Measurements from ENCODE around the gene ATAD2B. TPM values are rescaled to one million over a fixed set of nuclear protein-coding genes. Genes with fewer than 3 reads are reported as not detected.
A peak's percentile ranks its signal among the peaks of the same experiment; 100 is the strongest.
"Not testable (repeated sequence)": the region's sequence is repeated elsewhere in the genome, so short reads cannot be mapped to it uniquely, and the experiment has no call there.

ATAD2B gene
- total RNA-seq (2014; rRNA removed; shearing (Covaris generic)) = 2.2 and 6.8 TPM in 2 replicates
- polyA plus RNA-seq (2015; cell fraction: cytosol; rRNA removed) = 1.7 and 1.9 TPM in 2 replicates
- 9.6 and 10.6 TPM in 2 replicates for polyA plus RNA-seq (2015; cell fraction: nucleus; rRNA removed)

DNA sequence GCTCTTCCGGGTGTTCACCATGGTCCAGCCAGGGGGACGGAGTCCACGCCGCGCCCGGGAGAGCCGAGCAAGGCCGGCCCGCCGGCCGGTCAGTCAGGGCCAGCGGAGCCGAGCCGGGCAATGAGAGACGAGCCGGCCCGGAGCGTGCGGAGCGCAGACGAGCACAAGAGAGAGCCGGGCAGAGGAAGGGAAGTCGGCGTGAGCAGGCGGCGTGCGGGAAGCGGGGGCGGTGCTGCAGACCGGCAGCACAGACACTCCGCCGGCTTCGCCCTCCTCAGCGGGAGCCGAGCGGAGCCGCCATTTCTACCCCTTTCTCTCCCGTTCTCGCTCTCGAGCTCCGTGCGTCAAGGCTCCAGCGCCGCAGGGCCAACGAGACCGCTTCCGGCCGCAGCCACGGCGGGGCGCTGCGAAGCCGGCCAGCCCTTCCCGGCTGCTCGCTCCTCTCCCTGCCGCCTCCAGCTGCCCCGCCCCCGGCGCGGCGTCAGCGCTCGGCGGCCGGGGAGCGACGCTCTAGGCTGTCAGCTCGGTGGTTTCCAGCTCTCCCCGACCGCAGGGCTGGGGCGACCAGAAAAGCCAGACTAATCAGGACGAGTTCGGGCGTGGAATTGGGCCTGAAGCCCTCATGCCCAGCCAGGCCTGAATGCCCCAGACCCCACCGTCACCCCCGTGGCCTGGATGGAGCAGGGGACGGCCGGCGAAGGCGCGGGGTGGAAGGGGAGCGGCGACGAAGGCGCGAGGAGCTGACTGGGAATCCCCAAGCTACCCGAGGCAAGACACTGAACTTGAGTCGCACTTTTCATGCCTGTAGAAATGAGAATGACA is at the start of gene ATAD2B:
Gene ATAD2B (minus strand): TSS at position 374 of the 822 bp plus-strand sequence. CDS start 353 bp downstream, at position 21.
- DNase-seq (ENCODE audit: low read depth) = peak; percentile 95

DNA sequence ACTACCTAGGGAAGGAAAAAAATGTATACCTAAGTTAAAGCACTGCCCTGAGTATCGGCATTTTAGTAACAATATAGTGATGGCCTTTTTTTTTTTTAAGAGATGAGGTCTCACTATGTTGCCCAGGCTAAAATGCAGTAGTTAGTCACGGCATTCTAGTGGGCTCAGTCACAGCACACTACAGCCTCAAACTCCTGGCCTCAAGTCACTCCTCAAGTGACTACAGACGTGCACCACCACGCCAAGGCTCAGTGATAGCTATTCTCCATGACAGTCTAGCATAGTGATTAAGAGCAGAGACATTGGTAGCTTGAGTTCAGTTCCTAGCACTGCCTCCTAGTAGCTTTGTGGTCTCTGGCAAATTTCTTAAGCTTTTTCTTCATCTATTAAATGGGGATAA is 40.9 kb upstream of the ATAD2B start:
- no peak for DNase-seq (ENCODE audit: low read depth)

DNA sequence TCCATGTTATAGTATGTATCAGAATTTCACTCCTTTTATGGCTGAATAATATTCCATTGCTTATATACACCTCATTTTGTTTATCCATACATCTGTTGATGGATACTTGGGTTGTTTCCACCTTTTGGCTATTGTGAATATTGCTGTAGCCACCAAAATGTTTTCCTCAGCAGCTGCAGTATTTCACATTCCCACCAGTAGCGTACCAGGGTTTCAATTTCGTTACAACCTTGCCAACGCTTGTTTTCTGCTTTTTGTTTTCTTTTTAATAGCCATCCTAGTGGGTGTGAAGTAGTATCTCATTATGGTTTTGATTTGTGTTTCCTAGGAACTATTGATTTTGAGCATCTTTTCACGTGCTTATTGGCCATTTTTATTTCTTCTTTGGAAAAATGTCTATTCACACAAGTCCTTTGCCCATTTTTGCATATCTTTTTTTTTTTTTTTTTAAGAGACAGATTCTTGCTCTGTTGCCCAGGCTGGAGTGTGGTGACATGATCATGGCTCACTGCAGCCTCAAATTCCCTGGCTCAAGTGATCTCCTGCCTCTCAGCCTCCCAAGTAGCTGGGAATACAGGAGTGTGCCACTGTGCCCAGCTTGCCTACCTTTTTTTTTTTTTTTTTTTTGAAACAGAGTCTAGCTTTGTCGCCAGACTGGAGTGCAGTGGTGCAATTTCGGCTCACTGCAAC is 27.5 kb upstream of the ATAD2B start:
- DNase-seq (ENCODE audit: low read depth) = no peak

DNA sequence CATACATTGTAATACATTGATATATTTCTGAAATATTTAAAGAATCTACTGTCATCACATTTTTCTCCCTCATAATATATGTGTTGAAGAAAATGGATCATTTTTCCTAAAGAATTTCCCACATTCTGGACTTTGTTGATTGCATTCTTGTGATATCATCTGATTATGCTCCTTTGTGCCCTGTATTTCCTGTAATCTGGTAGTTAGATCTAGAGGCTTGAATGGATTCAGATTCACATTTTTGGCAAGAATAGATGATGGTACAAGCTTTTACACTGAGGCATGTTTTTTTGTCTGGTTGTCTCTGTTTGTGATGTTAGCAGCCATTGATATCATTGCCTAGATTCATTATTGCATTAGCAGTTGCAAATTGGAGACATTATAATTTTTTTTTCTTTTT is 26.7 kb upstream of the ATAD2B start:
- no peak for DNase-seq (ENCODE audit: low read depth)

DNA sequence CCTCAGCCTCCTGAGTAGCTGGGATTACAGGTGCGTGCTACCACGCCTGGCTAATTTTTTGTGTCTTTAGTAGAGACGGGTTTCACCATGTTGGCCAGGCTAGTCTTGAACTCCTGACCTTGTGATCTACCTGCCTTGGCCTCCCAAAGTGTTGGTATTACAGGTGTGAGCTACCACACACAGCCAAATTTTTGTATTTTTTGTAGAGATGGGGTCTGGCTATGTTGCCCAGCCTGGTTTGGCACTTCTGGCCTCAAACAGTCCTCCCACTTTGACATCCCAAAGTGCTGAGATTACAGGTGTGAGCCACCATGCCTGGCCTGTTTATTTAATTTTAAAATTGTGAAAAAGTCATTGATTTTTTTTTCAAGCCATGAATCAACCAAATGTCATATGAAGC is 25.6 kb upstream of the ATAD2B start:
- not testable (repeated sequence) for DNase-seq (ENCODE audit: low read depth)

DNA sequence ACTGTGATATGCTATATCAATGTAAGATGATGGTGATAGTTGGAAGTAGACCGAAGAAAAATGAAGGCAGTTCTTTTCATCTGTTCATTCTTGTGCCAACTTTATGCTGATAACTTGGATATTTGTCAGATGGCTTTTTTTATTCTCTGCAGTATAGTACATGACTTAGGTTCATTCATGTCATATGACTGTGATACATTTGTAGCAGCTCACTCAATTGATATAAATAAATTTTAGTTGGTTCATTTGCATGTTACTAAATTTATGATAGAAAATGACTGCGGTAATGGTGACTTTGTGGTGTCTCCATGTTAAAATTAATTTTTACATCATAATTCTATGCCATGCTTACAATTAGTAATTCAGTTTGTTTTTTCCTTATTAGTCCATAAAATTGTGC is 20.4 kb upstream of the ATAD2B start:
- DNase-seq (ENCODE audit: low read depth) = no peak

DNA sequence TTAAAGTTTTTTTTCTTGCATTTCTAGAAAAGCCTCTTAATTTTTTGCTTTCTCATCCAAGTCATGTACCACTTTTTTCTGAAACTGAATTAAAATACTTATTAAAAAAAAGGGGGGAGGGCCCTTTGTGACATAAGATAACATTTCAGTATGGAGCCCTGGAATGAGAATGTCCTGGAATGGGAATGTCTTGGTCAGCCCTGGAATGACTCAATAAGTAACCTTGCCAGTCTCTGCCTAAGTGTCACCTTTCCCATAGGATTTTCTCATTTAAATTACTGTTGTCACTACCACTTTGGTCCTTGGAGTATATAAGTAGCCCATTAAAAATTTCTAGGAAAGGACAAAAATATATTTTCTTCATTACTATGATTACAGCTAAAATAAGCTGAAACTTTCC is 18.1 kb upstream of the ATAD2B start:
- no peak for DNase-seq (ENCODE audit: low read depth)

DNA sequence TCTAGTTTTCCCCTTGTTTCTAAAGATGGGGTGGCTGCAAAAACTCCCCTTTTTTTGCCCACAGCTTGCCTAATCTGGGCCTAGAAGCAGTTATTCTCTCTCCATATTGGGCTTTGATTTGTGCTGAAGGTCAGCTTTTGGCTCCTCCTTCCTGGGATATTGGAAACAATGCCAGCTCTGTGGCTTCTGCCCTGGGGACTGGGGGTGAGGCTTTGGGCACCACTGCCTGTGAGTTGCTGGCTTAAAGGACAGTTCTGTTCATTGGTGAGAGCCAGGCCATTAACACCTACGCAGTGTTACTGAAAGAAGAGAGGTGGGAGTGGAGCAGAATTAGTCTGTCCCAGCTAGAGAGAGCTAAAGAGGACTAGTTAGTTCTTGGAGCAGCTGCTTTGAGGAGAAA is 17.6 kb upstream of the ATAD2B start:
- no peak for DNase-seq (ENCODE audit: low read depth)

DNA sequence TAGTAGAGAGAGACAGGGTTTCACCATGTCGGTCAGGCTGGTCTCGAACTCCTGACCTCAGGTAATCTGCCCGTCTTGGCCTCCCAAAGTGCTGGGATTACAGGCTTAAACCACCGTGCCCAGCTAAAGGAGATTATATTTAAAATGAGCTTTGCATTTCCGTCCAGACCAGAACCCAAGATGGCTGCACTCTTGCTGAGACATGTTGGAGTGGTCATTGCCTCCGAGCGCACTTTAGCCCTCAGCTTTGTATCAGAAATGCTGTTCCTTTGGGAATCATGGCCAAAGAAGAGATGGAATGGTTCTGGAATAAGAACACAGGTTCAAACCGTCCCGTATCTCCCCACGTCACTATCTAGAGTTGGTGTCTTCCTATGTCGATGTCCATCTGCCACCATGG is 16.7 kb upstream of the ATAD2B start:
- no peak for DNase-seq (ENCODE audit: low read depth)

DNA sequence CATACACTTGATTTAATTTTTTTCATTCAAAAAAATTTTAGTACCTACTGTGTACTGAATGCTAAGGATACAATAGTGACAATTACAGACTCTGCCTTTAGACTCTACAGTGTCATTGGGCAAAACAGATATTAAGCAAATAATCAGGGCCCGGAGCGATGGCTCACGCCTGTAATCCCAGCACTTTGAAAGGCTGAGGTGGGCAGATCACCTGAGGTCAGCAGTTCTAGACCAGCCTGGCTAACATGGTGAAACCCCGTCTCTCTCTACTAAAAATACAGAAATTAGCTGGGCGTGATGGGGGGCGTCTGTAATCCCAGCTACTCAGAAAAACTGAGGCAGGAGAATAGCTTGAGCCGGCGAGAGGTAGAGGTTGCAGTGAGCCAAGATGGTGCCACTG is 14.7 kb upstream of the ATAD2B start:
- DNase-seq (ENCODE audit: low read depth) = no peak

DNA sequence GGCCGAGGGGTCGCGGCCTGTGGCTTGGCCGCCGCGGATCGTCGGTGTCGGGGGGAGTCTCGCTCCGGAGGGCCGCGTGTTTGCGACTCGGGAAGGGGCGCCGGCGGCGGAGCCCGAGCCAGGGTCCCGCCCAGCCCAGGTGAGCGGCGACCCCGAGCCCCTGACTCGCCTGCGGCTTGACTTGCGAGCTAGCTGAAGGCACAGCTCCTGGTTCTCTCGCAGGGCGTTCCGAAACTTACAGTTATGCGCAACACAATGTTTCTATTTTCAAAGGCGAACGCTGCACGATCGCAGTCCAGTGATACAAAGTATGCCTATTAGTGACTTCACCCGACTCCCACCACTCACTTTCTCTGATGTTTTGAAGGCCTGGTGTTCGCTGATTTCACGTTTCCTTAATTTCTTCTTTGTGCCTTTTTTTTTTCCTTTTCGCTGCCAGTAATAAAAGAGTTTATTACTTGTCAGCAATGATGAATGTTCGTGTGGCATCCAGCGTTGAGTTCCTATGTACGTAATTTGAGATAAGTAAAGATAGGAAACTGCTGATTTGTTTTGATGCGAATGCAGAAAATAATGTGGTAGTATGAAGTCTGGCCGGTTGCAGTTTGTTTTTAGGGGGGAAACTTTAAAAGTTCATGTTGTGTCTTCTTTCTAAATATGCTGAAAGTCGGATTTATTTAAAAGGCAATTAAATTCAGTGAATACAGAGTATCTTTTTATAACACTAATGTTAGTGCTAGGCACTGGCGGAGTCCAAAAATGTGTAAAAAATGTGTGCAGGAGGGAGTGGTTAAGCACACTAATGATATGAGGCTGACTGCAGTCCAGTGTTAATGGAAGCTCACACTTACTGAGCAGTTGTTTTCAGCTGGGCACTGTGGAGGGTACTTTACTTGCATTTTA is 14.0 kb upstream of the ATAD2B start:
- DNase-seq (ENCODE audit: low read depth) = peak; percentile 26

DNA sequence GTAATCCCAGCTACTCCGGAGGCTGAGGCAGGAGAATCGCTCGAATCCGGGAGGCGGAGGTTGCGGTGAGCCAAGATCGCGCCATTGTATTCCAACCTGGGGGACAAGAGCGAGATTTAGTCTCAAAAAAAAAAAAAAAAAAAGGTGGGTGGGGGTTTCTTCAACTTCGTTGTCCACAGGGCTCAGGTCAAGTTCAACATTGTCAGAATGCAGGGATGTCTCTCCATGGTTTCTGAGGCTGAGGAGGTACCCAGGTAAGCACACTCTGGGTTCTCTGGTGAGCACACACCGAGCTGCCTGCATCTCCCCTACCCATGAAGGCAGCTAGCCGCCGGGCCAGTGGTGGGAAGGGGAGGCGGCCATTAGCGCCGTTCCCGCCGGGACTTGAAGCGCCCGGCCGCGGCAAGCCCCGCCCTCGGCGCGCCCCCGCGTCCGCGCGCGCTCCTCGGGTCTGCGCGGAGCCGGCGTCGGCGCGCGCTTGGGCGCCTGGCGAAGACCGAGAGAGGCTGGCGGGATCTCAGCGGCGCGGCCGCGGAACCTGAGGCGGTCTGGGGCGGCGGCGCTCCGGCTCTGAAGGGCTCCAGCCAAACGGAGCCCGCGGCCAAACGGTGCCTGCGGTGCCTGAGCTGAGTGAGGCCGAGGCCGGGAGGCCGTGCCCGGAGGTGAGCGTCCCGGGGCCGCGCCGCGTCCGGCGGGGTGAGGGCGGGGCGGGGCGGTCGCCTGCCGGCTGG is 13.2 kb upstream of the ATAD2B start, which contains the start of gene UBXN2A:
Gene UBXN2A (plus strand): TSS at position 477 of the 731 bp plus-strand sequence. CDS start 17,852 bp downstream, outside the sequence.
- peak; percentile 66 for DNase-seq (ENCODE audit: low read depth)

DNA sequence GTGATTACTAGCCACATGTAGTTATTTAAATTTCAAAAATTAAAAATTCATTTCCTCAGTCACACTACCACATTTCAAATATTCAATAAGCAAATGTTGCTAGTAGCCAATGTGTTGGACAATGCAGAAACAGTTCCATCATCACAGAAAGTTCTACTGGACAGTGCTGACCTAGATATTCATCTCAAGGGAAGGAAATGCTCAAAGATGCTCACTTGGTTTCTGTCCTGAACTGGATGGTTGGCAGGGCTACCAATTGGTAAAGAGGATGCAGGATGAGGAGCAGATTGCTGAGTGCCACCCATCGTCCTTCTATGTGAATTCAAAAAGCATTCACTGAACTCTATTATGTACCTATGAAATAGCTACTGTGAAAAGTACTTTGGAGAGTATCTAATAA is 7.3 kb upstream of the ATAD2B start:
- no peak for DNase-seq (ENCODE audit: low read depth)

DNA sequence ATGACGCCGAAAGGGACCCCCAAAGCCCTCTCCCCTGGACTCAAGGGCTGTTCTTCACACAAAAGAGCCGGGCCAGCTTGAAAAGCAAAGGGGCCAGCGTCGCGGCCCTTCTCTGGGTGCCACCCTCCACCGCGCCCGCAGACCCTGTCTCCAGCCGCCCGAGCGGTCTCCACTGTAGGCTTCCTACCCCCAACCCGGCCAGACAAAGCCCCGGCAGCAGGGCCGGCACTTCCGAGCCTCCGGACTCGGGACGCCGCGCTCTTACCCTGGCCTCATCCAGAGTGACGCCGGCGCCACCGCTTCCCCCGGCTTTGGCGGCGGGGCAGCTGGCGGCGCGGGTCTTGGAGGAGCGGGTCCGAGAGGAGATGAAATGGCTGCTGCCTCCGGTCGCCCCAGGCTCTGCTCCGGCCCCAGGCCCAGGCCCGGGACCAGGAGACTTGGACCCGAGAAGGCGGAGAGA is 603 bp downstream of the ATAD2B start:
- peak; percentile 25 for DNase-seq (ENCODE audit: low read depth)

DNA sequence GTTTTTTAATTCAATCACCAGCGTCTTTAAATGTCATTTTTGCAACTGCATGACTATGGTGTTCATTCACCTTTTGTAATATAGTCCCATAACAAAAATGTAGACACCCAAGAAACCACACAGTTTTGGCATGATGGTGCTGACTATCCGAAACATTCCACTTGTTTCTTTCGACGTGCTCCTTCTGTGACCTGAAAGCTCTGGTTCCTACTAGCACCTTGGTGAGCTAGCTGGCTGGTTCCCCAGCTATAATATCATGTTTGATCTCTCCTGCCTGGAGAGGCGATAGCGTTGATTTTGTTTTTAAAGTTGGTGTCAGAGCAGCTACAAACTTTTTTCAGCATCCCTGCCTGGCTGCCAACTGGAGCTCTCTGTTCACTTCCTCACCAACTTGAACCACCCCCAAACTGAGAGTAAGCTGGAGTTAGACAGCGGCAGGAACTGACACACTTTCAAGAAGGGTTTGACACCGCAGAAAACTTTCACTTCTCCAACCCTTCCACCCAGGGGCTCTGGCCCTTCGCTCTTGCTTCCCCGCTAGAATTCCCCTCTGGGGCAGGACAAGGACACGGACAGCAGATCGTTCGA is 1.1 kb downstream of the ATAD2B start:
- DNase-seq (ENCODE audit: low read depth) = peak; percentile 73

DNA sequence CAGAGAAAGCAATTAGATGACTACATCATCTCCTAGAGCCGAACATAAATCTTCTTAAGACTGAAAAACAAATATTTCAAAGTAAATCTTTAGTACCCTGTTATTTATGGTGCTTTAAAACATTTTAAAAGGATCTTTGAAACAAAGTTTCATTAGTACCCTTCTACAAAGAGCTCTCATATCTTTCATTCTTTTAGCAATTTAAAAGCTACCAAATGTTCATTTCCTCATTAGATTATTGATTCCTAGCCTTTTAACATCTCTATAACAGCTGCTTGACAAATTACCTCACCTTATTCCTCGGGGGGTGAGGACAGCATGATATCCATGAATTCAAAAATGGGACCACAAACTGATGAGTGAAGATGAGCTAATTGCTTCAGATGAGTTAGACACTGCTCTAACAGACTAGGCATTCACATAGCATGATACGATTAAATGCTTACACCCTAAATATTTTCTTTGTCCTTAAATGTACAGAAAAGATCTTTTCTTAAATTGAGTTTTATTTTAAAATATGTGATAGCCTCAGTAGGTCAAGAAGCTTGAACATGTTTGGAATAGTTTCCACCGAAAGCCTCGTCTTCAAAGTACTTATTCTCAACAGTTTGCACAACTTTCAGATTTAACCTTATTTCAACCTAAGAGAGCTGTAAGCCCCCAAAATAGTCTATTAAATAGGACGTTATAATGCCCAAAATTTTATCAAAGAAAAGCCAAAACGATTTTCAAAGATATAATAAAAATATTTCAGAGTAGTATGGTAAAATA is 2.1 kb downstream of the ATAD2B start:
- no peak for DNase-seq (ENCODE audit: low read depth)

DNA sequence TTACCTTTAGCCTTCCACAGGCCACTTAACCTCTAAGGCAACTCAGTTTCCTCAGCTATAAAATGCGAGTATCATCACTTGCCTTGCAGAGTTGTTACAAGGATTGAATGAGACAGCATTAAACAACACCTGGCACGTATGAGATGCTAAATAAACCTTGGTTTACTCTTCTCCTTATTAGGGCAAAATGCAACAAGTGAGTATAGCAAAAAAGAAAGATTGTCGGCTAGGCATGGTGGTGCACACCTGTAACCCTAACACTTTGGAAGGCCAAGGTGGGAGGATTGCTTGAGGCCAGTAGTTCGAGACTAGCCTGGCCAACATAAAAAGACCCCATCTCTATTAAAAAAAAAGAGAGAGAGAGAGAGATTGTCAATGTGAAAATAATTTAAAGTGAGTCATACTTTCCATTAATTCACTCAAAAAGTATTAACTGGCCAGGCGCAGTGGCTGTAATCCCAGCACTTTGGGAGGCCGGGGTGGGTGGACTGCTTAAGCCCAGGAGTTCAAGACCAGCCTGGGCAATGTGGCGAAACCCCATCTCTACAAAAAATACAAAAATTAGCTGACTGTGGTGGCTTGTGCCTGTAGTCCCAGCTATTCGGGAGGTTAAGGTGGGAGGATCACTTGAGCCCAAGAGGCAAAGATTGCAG is 8.0 kb downstream of the ATAD2B start:
- DNase-seq (ENCODE audit: low read depth) = no peak

DNA sequence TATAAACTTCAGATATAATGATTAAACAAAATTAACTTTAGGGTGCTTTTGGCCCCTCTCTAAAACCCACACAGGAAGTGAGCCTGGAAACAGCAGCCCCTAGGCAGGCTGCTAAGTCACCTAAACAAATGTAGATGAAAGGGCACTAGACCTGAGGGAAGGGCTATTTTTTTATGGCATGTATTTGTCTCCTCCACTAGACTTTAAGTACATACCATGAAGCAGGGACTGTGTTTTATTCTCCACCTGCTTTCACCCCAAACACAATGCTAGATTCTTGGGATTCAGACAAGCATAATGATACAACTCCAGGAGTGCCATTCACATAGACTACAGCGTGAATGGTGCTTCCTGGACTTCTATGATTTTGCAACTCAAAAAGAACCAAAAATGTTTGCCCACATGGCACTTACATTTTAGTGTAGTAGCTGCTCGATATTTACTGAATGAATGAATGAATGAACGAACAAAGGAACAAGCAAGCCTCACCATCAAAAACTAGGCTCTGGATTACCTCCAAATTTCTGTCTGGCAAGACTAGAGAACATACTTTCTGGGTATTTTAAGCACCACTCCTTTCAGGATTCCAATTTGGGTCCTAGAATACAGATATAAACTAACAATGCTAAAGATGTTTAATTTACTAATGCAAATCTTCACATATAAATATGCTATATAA is 10.1 kb downstream of the ATAD2B start:
- DNase-seq (ENCODE audit: low read depth) = no peak

Measured in HT1080 (cell line).